ENCODE results near the gene LRP8.

DNA sequence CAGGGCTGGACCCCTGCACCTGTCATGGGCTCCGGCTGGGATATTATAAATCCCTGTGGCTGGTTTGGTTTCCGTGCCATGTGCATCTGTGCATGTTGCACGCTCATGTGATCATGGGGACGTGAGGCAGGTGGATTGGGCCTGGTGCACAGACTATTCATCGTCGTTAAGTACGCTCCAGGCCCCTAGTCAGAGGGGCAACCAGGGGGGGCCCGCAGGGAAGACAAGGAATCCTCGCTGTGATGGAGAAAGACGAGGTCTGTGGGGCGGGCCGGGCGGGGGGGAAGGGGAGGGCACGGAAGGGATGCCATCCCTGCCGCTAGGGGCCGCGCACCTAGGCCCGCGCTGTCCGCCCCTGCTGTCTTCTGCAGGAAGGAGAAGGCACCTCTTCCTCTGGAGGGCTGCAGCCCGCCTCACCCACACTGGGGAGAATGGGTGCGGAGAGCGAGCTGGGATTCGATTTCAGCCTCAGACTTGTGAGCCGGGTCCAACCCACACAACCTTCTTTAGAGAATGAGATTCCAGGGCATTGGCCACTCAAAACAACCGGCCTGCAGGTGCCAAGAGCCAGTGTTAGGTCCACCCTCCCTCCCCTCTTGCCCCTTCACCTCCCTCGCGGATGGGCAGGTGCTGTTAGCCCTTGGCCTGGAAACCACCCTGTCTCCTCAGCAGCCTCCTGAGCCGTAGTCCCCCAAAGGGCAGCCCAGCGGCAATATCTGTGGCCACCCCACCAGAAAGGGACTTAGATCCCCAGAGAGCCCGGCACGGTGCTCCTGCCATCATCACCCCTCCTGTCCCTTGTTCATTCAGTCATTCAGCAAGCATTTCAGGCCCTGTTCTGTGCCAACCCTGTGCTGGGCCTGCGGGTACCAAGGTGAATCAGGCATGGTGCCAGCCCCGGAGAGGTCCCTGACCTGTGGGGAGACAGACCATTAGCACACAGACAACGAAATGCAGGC, 950 bp upstream of the LRP8 start:
- TF ChIP-seq POLR2A (IDR thresholded peaks at IDR 0.05; ENCODE audit: low read length), result no peak
- TF ChIP-seq GATA1 (IDR thresholded peaks at IDR 0.05; ENCODE audit: low read depth, low read length), result no peak
